RWPE1 (cell line): ENCODE results near the gene BBS12.

ENCODE experiments used
- CTCF ChIA-PET: fragments of 350-600 bp; sonication (Branson Sonifier 250); formaldehyde crosslinking; extraction: SDS; loops from one replicate; lab custom pipeline; 2021; lab: Yijun Ruan, JAX
- POLR2A ChIA-PET: fragments of 400-600 bp; formaldehyde crosslinking; extraction: SDS; loops from one replicate; lab custom pipeline; 2020; ENCODE audit warnings: antibody characterized with exemption; ENCODE audit not compliant: low non-redundant PET; lab: Yijun Ruan, JAX
- DNase-seq: peaks from one replicate; pipeline ENCODE4 v3.0.0; 2012; ENCODE audit warnings: low spot score
- H3K27ac ChIP-seq: fragments of 450-650 bp; 2 replicates; pipeline ENCODE4 v1.5.1; 2017
- CTCF ChIP-seq: fragments of 450-650 bp; conservative IDR thresholded peaks from 2 replicates; pipeline ENCODE4 v1.5.1; 2017; ENCODE audit warnings: low read depth, mild to moderate bottlenecking

Gene BBS12

GRCh38 chr4:122793811-122794210, 61.3 kb downstream of the BBS12 start:
- ChIA-PET POLR2A (no interaction called here), CTCF (interaction anchor here (1.2 kb wide), 1 partner anchor 36 kb away, joined by 4 read pairs; no protein-coding TSS in a partner anchor)
- H3K27ac ChIP-seq = no peak overlapping the region
- no peak for DNase-seq
- TF ChIP-seq CTCF = no peak
